Measurements from ENCODE around the gene ZNF668. TPM values are rescaled to one million over a fixed set of nuclear protein-coding genes. Genes with fewer than 3 reads are reported as not detected.

ZNF668 gene
- total and polyA plus RNA-seq, 2 experiments from 2014 or later, result 8.1 to 13.0 TPM

GRCh38 chr16:31050280-31051030 is 23.6 kb downstream of the ZNF668 start:
- H2AFZ ChIP-seq, result no peak overlapping the region
- no peaks in the 10 kb centered on the region for H3K27me3 ChIP-seq
- no peaks in the 10 kb centered on the region for H3K9me2 ChIP-seq (replicated peaks; ENCODE audit: insufficient read depth)
- H3K79me2 ChIP-seq, result no peaks in the 10 kb centered on the region
- TF ChIP-seq EZH2phosphoT487 (IDR thresholded peaks at IDR 0.05; ENCODE audit: low read depth, severe bottlenecking, unreplicated experiment) (no peak), EZH2 (IDR thresholded peaks at IDR 0.05; ENCODE audit: borderline replicate concordance) (no peak), CTCF (IDR thresholded peaks at IDR 0.05; ENCODE audit: poor library complexity) (no peak)
- H3K9me3 ChIP-seq (ENCODE audit: low read depth), result no peaks in the 10 kb centered on the region
- no peaks in the 10 kb centered on the region for H4K20me1 ChIP-seq (ENCODE audit: insufficient read depth, poor library complexity, severe bottlenecking)
- DNase-seq (ENCODE audit: low spot score), result no peak
- H3K4me1 ChIP-seq (ENCODE audit: insufficient read depth), result no peaks in the 10 kb centered on the region
- WGBS (ENCODE audit: low lambda C conversion rate, missing lambda C conversion rate), result 70% methylated on average over 10 of the region's 10 CpGs
- H3K27ac ChIP-seq, result no peak overlapping the region
- H3K36me3 ChIP-seq (replicated peaks; ENCODE audit: insufficient read depth, low read depth), result no peaks in the 10 kb centered on the region
- no peak overlapping the region for H3K4me2 ChIP-seq
- H3K4me3 ChIP-seq, result no peak overlapping the region

GRCh38 chr16:31043898-31044481 is 30.1 kb downstream of the ZNF668 start:
- no peaks in the 10 kb centered on the region for H3K79me2 ChIP-seq
- no peaks in the 10 kb centered on the region for H4K20me1 ChIP-seq (ENCODE audit: insufficient read depth, poor library complexity, severe bottlenecking)
- no peak overlapping the region for H3K27ac ChIP-seq
- H3K9me3 ChIP-seq (ENCODE audit: low read depth), result no peaks in the 10 kb centered on the region
- WGBS (ENCODE audit: low lambda C conversion rate, missing lambda C conversion rate), result 86% methylated on average over 4 of the region's 4 CpGs
- H3K36me3 ChIP-seq (replicated peaks; ENCODE audit: insufficient read depth, low read depth), result no peaks in the 10 kb centered on the region
- H3K9me2 ChIP-seq (replicated peaks; ENCODE audit: insufficient read depth), result no peaks in the 10 kb centered on the region
- TF ChIP-seq CTCF (IDR thresholded peaks at IDR 0.05; ENCODE audit: poor library complexity) (no peak), EZH2 (IDR thresholded peaks at IDR 0.05; ENCODE audit: borderline replicate concordance) (no peak), EZH2phosphoT487 (IDR thresholded peaks at IDR 0.05; ENCODE audit: low read depth, severe bottlenecking, unreplicated experiment) (no peak)
- no peak for DNase-seq (ENCODE audit: low spot score)
- no peak overlapping the region for H3K4me2 ChIP-seq
- no peaks in the 10 kb centered on the region for H3K27me3 ChIP-seq
- H3K4me1 ChIP-seq (ENCODE audit: insufficient read depth), result no peaks in the 10 kb centered on the region
- no peak overlapping the region for H2AFZ ChIP-seq
- no peak overlapping the region for H3K4me3 ChIP-seq

- no peaks in the 10 kb centered on the region for H3K9me2 ChIP-seq (replicated peaks; ENCODE audit: insufficient read depth)
- no peak overlapping the region for H3K4me2 ChIP-seq
- H3K4me1 ChIP-seq (ENCODE audit: insufficient read depth), result no peaks in the 10 kb centered on the region
- no peaks in the 10 kb centered on the region for H3K79me2 ChIP-seq
- no peaks in the 10 kb centered on the region for H3K27me3 ChIP-seq
- H2AFZ ChIP-seq, result no peak overlapping the region
- H3K27ac ChIP-seq, result no peak overlapping the region
- no peak for DNase-seq (ENCODE audit: low spot score)
- H3K36me3 ChIP-seq (replicated peaks; ENCODE audit: insufficient read depth, low read depth), result no peaks in the 10 kb centered on the region
- WGBS (ENCODE audit: low lambda C conversion rate, missing lambda C conversion rate), result 77% methylated on average over 1 of the region's 1 CpG
- H4K20me1 ChIP-seq (ENCODE audit: insufficient read depth, poor library complexity, severe bottlenecking), result no peaks in the 10 kb centered on the region
- H3K4me3 ChIP-seq, result no peak overlapping the region
- H3K9me3 ChIP-seq (ENCODE audit: low read depth), result no peaks in the 10 kb centered on the region
- TF ChIP-seq EZH2 (IDR thresholded peaks at IDR 0.05; ENCODE audit: borderline replicate concordance) (no peak), EZH2phosphoT487 (IDR thresholded peaks at IDR 0.05; ENCODE audit: low read depth, severe bottlenecking, unreplicated experiment) (no peak), CTCF (IDR thresholded peaks at IDR 0.05; ENCODE audit: poor library complexity) (no peak)
These were observed 30.7 kb downstream of the ZNF668 start for GRCh38 chr16:31043352-31043751.
